Measurements from ENCODE around the gene TSPAN9.

The TSPAN9 gene

DNA sequence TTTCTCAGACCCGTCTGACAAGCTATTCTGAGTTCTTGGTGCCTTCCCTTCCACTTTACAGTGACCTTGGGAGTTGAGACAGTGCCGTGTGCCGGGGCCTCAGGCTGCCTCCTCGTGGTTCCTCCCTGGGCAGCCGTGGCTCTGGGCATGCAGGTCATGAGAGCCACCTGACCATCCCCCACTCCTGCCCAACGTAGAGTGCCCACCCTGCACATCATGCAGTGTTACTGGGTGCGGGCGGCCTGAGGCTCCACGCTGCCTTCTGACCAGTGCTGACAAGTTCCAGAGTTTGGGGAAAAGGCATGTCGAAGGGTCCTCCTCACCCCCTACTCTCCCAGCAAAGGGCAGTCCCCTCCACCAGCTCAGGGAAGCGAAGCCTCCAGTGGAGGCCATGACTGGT is 190.5 kb downstream of the TSPAN9 start:
- H3K9me3 ChIP-seq (ENCODE audit: control insufficient read depth, low read length) = no peaks in the 10 kb centered on the region
- no peak overlapping the region for H3K4me3 ChIP-seq (ENCODE audit: low read length)
- no peaks in the 10 kb centered on the region for H3K36me3 ChIP-seq (ENCODE audit: control insufficient read depth, insufficient read depth, low read length, severe bottlenecking)
- H3K4me1 ChIP-seq (ENCODE audit: control insufficient read depth, insufficient read depth, low read length) = peaks cover 3% of the 10 kb centered on the region
- no peak overlapping the region for H3K9ac ChIP-seq (ENCODE audit: low read length)
- peaks cover 12% of the 10 kb centered on the region for H3K27me3 ChIP-seq (replicated peaks; ENCODE audit: control insufficient read depth, insufficient read depth, low read length)
- DNase-seq (ENCODE audit: low read depth) = no peak

DNA sequence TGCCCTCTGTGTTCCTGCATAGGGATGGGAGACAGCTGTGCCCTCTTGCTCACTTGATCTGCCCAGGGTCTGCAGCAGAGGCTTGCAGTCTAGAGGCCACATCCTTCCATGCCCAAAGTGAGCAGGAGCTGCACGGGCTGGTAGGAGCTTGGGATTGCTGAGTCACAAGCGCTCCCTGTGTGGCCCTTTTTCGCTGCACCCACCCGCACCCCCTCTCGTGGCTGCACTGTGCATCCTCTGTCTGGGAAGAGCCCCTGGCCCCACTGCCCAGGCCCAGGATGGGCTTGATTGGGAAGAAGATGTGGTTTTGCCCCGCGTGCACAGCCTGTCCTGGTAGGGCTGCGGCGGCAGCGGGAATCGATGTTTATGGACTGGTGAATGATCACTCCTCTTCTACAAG is 192.4 kb downstream of the TSPAN9 start:
- no peak overlapping the region for H3K9ac ChIP-seq (ENCODE audit: low read length)
- no peaks in the 10 kb centered on the region for H3K4me1 ChIP-seq (ENCODE audit: control insufficient read depth, insufficient read depth, low read length)
- H3K27me3 ChIP-seq (replicated peaks; ENCODE audit: control insufficient read depth, insufficient read depth, low read length) = peaks cover 9% of the 10 kb centered on the region
- no peaks in the 10 kb centered on the region for H3K36me3 ChIP-seq (ENCODE audit: control insufficient read depth, insufficient read depth, low read length, severe bottlenecking)
- H3K9me3 ChIP-seq (ENCODE audit: control insufficient read depth, low read length) = no peaks in the 10 kb centered on the region
- no peak overlapping the region for H3K4me3 ChIP-seq (ENCODE audit: low read length)
- no peak for DNase-seq (ENCODE audit: low read depth)

GRCh38 chr12:3271146-3271545 is 194.0 kb downstream of the TSPAN9 start:
- DNase-seq (ENCODE audit: low read depth) = no peak
- Histone ChIP-seq H3K36me3 (ENCODE audit: control insufficient read depth, insufficient read depth, low read length, severe bottlenecking) (no peaks in the 10 kb centered on the region), H3K4me1 (ENCODE audit: control insufficient read depth, insufficient read depth, low read length) (no peaks in the 10 kb centered on the region), H3K9ac (ENCODE audit: low read length) (no peak overlapping the region), H3K9me3 (ENCODE audit: control insufficient read depth, low read length) (no peaks in the 10 kb centered on the region), H3K4me3 (ENCODE audit: low read length) (no peak overlapping the region), H3K27me3 (replicated peaks; ENCODE audit: control insufficient read depth, insufficient read depth, low read length) (peaks cover 6% of the 10 kb centered on the region)

GRCh38 chr12:3271639-3272038 is 194.5 kb downstream of the TSPAN9 start:
- no peaks in the 10 kb centered on the region for H3K4me1 ChIP-seq (ENCODE audit: control insufficient read depth, insufficient read depth, low read length)
- H3K9ac ChIP-seq (ENCODE audit: low read length) = no peak overlapping the region
- no peak overlapping the region for H3K4me3 ChIP-seq (ENCODE audit: low read length)
- H3K9me3 ChIP-seq (ENCODE audit: control insufficient read depth, low read length) = no peaks in the 10 kb centered on the region
- peaks cover 5% of the 10 kb centered on the region for H3K27me3 ChIP-seq (replicated peaks; ENCODE audit: control insufficient read depth, insufficient read depth, low read length)
- H3K36me3 ChIP-seq (ENCODE audit: control insufficient read depth, insufficient read depth, low read length, severe bottlenecking) = no peaks in the 10 kb centered on the region
- DNase-seq (ENCODE audit: low read depth) = no peak

DNA sequence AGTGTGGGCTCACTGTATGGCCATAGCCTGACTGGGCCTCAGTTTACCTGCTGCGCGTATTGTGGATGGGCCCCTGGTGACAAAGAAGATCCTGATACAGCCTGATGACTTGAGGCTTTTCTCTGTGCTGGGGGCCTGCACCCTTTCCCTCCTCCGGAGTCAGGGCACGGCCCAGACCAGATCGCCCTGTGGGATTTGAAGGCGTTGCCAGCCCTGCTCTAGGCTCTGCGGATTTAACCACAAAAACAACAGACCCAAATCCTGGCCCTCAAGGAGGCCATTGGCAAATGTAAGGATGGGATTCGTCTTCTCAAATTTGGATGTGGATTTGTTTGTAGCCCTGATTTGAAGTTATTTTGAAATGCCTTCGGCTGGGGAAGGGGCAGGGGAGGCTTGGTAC is 195.8 kb downstream of the TSPAN9 start:
- H3K36me3 ChIP-seq (ENCODE audit: control insufficient read depth, insufficient read depth, low read length, severe bottlenecking) = no peaks in the 10 kb centered on the region
- peaks cover 5% of the 10 kb centered on the region for H3K27me3 ChIP-seq (replicated peaks; ENCODE audit: control insufficient read depth, insufficient read depth, low read length)
- H3K9ac ChIP-seq (ENCODE audit: low read length) = no peak overlapping the region
- no peak overlapping the region for H3K4me3 ChIP-seq (ENCODE audit: low read length)
- no peaks in the 10 kb centered on the region for H3K4me1 ChIP-seq (ENCODE audit: control insufficient read depth, insufficient read depth, low read length)
- H3K9me3 ChIP-seq (ENCODE audit: control insufficient read depth, low read length) = no peaks in the 10 kb centered on the region
- DNase-seq (ENCODE audit: low read depth) = no peak

DNA sequence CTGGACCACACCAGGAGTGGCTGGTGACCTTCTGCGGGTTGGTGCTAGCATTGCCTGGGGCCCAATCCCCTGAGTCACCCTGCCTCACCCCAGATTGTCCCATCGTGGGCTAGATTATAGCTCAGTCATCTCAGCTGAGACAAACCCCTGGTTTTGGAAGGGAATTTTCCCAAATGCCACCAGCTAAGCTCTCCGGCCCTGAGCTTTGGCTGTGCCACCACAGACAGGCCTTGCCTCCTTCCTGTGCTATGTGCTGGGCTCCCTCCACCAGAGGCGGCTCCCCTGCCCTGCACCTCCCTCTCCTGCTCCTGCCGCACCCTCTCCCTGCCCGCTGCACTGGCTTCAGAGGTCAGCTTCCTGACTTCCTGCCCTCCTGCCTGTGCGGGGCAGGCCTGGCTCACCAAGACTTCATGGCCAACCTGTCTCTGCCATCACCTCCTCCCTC is 196.3 kb downstream of the TSPAN9 start:
- H3K9me3 ChIP-seq (ENCODE audit: control insufficient read depth, low read length) = no peaks in the 10 kb centered on the region
- no peaks in the 10 kb centered on the region for H3K4me1 ChIP-seq (ENCODE audit: control insufficient read depth, insufficient read depth, low read length)
- peaks cover 5% of the 10 kb centered on the region for H3K27me3 ChIP-seq (replicated peaks; ENCODE audit: control insufficient read depth, insufficient read depth, low read length)
- H3K36me3 ChIP-seq (ENCODE audit: control insufficient read depth, insufficient read depth, low read length, severe bottlenecking) = no peaks in the 10 kb centered on the region
- no peak overlapping the region for H3K4me3 ChIP-seq (ENCODE audit: low read length)
- DNase-seq (ENCODE audit: low read depth) = peak; percentile 18
- H3K9ac ChIP-seq (ENCODE audit: low read length) = no peak overlapping the region

GRCh38 chr12:3274664-3275063 is 197.5 kb downstream of the TSPAN9 start:
- Histone ChIP-seq H3K36me3 (ENCODE audit: control insufficient read depth, insufficient read depth, low read length, severe bottlenecking) (no peaks in the 10 kb centered on the region), H3K9ac (ENCODE audit: low read length) (no peak overlapping the region), H3K4me3 (ENCODE audit: low read length) (no peak overlapping the region)

GRCh38 chr12:3275171-3276041 is 198.2 kb downstream of the TSPAN9 start:
- H3K9me3 ChIP-seq (ENCODE audit: control insufficient read depth, low read length) = no peaks in the 10 kb centered on the region
- no peak overlapping the region for H3K4me3 ChIP-seq (ENCODE audit: low read length)
- peak; percentile 90 for DNase-seq (ENCODE audit: low read depth)
- no peaks in the 10 kb centered on the region for H3K36me3 ChIP-seq (ENCODE audit: control insufficient read depth, insufficient read depth, low read length, severe bottlenecking)
- H3K4me1 ChIP-seq (ENCODE audit: control insufficient read depth, insufficient read depth, low read length) = no peaks in the 10 kb centered on the region
- no peak overlapping the region for H3K9ac ChIP-seq (ENCODE audit: low read length)
- H3K27me3 ChIP-seq (replicated peaks; ENCODE audit: control insufficient read depth, insufficient read depth, low read length) = peaks cover 8% of the 10 kb centered on the region

More at GRCh38 chr12:3274664-3275063, 197.5 kb downstream of the TSPAN9 start:
- Histone ChIP-seq H3K9me3 (ENCODE audit: control insufficient read depth, low read length) (no peaks in the 10 kb centered on the region), H3K4me1 (ENCODE audit: control insufficient read depth, insufficient read depth, low read length) (no peaks in the 10 kb centered on the region), H3K27me3 (replicated peaks; ENCODE audit: control insufficient read depth, insufficient read depth, low read length) (peaks cover 8% of the 10 kb centered on the region)
- DNase-seq (ENCODE audit: low read depth) = no peak

DNA sequence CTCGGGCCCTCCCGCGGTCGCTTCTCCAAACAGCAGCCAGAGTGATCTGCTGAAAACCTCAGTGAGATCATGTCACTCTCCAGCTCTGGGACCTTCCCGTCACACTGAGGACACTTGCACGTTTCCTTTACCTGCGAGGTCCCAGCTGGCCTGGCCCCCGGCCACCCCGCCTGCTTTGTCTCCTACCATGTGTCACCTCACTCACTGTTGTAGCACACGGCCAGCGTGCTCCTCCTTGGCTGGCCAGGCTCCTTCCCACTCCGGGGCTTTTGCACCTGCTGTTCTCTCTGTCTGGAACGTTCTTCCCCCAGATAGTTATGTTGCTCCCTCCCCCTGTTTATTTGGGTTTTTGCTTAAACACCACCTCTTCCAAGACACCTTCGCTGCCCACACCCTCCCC is 199.0 kb downstream of the TSPAN9 start:
- Histone ChIP-seq H3K4me3 (ENCODE audit: low read length) (no peak overlapping the region), H3K27me3 (replicated peaks; ENCODE audit: control insufficient read depth, insufficient read depth, low read length) (peaks cover 8% of the 10 kb centered on the region), H3K9ac (ENCODE audit: low read length) (no peak overlapping the region), H3K36me3 (ENCODE audit: control insufficient read depth, insufficient read depth, low read length, severe bottlenecking) (no peaks in the 10 kb centered on the region), H3K4me1 (ENCODE audit: control insufficient read depth, insufficient read depth, low read length) (no peaks in the 10 kb centered on the region), H3K9me3 (ENCODE audit: control insufficient read depth, low read length) (no peaks in the 10 kb centered on the region)
- no peak for DNase-seq (ENCODE audit: low read depth)

DNA sequence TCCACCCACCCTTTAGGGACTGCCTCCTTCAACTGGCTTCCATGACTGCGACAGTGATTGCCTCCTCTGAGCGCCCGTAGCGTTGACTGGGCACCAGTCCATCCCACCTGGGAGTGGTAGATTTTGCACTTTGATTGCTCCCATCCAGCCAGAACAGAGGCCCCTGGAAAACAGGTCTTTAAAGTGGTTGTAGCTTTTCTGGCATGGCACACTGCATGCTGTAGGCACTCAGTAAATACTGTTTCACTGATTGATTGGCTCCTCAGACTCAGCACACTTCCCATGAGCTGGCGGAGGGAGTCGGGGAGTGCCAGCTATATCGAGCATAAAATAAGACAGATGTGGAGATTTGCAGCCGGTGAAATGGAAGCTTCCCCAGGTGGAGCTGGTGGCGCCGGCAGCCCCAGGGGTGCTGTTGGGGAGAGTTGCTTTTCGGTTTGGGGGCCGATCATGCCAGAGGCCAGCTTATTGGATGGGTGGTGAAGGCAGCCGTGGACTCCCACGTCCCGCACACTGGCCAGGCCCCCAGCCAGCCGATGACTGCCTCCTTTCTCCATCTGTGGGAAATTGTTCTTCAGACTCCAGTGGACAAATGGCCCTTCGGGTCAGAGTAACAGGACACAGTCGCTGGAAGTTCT is 200.2 kb downstream of the TSPAN9 start:
- Histone ChIP-seq H3K4me1 (ENCODE audit: control insufficient read depth, insufficient read depth, low read length) (no peaks in the 10 kb centered on the region), H3K9ac (ENCODE audit: low read length) (no peak overlapping the region), H3K36me3 (ENCODE audit: control insufficient read depth, insufficient read depth, low read length, severe bottlenecking) (no peaks in the 10 kb centered on the region), H3K9me3 (ENCODE audit: control insufficient read depth, low read length) (no peaks in the 10 kb centered on the region), H3K27me3 (replicated peaks; ENCODE audit: control insufficient read depth, insufficient read depth, low read length) (peaks cover 8% of the 10 kb centered on the region), H3K4me3 (ENCODE audit: low read length) (no peak overlapping the region)
- no peak for DNase-seq (ENCODE audit: low read depth)

GRCh38 chr12:3278681-3279414 is 201.7 kb downstream of the TSPAN9 start:
- H3K4me1 ChIP-seq (ENCODE audit: control insufficient read depth, insufficient read depth, low read length) = no peaks in the 10 kb centered on the region
- H3K9me3 ChIP-seq (ENCODE audit: control insufficient read depth, low read length) = no peaks in the 10 kb centered on the region
- peaks cover 8% of the 10 kb centered on the region for H3K27me3 ChIP-seq (replicated peaks; ENCODE audit: control insufficient read depth, insufficient read depth, low read length)
- H3K9ac ChIP-seq (ENCODE audit: low read length) = no peak overlapping the region
- no peak overlapping the region for H3K4me3 ChIP-seq (ENCODE audit: low read length)
- H3K36me3 ChIP-seq (ENCODE audit: control insufficient read depth, insufficient read depth, low read length, severe bottlenecking) = no peaks in the 10 kb centered on the region
- DNase-seq (ENCODE audit: low read depth) = no peak
